ENCODE data around the gene ATXN7.

Gene ATXN7

DNA sequence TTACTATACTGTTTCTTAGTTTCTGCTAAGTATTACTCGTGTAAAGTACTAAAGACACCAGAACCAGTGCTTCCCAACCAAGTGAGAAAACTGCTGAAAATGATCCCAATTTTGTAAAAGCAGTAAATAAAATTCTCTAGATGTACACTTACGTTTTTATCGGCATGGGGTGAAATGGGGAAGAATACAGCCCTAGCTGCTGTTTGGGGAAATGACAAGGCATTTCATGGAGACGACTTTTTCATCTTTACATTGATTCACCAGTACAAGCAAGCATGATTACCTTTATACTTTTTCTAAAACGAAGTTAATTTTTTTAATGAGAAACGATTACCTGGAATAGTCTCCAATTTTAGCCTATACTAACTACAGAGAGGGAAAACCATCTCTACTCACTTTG lies 158.3 kb downstream of the ATXN7 start:
- H3K27ac ChIP-seq = no peak overlapping the region
- TF ChIP-seq, protein P1, sequence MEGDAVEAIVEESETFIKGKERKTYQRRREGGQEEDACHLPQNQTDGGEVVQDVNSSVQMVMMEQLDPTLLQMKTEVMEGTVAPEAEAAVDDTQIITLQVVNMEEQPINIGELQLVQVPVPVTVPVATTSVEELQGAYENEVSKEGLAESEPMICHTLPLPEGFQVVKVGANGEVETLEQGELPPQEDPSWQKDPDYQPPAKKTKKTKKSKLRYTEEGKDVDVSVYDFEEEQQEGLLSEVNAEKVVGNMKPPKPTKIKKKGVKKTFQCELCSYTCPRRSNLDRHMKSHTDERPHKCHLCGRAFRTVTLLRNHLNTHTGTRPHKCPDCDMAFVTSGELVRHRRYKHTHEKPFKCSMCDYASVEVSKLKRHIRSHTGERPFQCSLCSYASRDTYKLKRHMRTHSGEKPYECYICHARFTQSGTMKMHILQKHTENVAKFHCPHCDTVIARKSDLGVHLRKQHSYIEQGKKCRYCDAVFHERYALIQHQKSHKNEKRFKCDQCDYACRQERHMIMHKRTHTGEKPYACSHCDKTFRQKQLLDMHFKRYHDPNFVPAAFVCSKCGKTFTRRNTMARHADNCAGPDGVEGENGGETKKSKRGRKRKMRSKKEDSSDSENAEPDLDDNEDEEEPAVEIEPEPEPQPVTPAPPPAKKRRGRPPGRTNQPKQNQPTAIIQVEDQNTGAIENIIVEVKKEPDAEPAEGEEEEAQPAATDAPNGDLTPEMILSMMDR (IDR thresholded peaks at IDR 0.05) = no peak
- no peak for TF ChIP-seq ZFX (IDR thresholded peaks at IDR 0.05; ENCODE audit: borderline replicate concordance)

DNA sequence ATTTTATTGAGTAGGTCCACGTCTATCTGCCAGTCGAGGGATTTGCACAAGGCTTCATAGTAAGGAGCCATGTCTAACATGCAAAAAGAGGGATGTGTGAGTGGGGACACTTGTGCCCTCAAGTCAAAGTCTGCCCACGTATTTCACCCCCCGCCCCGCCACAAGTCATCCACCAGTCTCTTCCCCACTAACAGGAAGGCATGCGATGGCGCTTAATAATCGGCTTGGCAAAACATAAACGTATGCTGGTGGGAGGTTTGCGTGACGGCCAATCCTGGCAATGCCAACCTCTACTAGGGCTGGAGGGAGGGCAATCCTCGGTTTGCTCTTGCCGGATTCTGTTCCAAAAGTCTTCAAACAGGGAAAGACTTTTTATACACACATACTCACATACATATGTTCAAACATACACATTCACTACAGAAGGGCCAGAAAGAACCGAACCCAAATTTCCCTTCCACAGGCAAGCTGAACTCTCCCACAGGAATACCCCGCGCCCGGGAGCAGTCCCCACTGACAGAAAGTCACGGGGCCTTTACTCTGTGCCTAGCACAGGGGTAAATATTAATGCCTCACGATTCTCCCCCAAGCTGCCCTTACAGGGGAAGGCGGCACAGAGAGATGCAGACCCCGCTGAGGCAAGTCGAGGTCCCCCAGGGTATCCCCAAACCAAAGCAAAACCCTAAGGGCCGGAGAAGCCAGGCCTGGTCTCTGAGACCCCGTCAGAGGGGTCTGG lies 159.0 kb downstream of the ATXN7 start:
- no peak for TF ChIP-seq ZFX (IDR thresholded peaks at IDR 0.05; ENCODE audit: borderline replicate concordance)
- TF ChIP-seq, protein P1 (IDR thresholded peaks at IDR 0.05) = no peak
- H3K27ac ChIP-seq = peak overlapping the region; percentile 60

DNA sequence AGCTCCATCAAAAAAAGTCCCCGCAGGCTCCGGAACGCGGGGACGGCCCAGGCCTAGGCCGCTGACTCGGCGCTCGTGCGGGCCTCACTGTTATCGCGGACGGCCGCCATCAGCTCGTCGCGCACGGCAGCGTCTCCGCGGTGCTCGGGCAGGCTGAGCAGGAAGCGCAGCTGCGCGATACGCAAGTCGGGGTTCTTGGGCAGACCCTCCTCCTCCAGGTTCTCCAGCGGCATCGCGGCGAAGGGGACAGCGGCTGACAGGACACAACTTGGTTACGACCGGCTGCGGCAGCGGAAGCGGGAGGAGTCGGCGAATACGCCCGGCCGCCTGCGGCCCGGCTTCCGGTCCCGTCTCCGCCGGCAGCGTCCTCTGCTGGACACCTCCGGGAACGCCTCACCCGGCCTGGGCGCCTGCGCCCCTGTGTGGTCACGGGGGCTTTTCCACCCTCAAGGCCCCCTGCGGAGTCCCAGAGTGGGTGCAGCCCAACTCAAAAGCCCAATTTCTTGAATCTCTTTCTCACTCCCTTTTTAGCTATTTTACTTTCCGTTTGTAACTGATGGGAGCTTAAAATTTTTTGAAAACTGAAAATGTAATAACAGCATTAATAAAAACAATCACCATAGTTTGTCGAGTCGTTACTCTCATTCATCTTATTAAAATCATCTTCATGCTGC lies 159.7 kb downstream of the ATXN7 start, which contains the start of gene PSMD6:
TSS of gene PSMD6 (minus strand) at position 308 of the 674 bp plus-strand sequence. CDS start at position 233, 75 bp downstream.
- peak within 1 kb of the TSS; percentile 60 for H3K27ac ChIP-seq

DNA sequence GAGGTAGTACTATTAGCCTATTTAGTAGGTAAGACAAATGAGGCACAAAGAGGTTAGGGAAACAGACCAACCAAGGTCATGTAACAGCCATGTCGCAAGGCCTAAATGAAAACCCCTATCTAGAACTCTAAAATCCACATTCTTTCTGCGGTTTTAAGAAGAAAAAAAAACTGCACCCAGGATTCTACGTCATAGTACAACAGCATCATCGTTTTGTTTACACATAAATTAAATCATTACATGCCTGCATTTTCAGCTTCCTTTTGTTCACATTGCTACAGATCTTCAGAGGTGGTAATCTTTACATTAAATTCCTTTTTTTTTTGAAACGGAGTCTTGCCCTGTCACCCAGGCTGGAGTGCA lies 160.2 kb downstream of the ATXN7 start:
- no peak for TF ChIP-seq ZFX (IDR thresholded peaks at IDR 0.05; ENCODE audit: borderline replicate concordance)
- TF ChIP-seq, protein P1 (IDR thresholded peaks at IDR 0.05) = no peak
- H3K27ac ChIP-seq = no peak overlapping the region

More for the DNA sequence above, 159.7 kb downstream of the ATXN7 start, which contains the start of gene PSMD6:
- TF ChIP-seq, protein P1 (IDR thresholded peaks at IDR 0.05) = peak; percentile 99
- 0 out of 2 replicates have a peak, but pooled peaks have one; percentile 27 for TF ChIP-seq ZFX (IDR thresholded peaks at IDR 0.05; ENCODE audit: borderline replicate concordance)

DNA sequence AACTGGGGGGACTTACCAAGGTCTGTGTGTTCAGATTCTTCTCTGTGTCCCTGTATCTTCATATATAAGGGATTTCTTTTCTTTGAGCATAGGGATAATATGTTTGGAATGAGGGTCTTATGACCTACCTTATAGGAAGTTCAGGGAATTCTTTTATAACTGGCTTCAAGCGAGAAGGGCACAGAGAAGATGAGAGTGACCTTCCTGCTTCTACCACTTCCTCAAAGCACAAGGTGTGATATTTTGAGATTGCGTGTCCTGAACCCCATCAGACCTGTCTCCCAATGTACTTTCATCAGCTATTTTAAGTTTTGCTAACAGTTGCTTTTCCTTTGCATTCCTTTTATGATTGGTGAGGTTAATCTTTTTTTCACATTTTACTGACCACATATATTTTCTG lies 162.7 kb downstream of the ATXN7 start:
- TF ChIP-seq, protein P1 (IDR thresholded peaks at IDR 0.05) = no peak
- TF ChIP-seq ZFX (IDR thresholded peaks at IDR 0.05; ENCODE audit: borderline replicate concordance) = no peak
- no peak overlapping the region for H3K27ac ChIP-seq

DNA sequence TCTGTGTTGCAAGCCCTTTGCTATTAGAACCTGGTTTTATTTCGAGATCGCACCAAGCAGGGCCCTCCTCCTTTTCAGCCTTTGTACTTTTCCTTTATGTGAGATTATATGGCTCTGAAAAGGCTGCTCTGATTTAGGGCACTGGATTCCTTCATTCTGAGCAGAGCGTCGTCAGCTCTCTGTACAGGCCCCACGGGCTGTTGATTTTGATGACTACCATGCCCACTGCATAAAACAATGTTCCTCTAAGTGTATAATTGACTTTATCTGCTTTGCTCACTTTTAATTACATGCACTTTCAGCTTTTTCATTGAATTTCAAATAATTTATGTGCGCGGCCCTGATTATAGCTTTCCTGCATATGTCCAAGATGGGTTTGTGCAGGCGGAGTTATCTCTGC lies 164.0 kb downstream of the ATXN7 start:
- TF ChIP-seq, protein P1 (IDR thresholded peaks at IDR 0.05) = no peak
- no peak for TF ChIP-seq ZFX (IDR thresholded peaks at IDR 0.05; ENCODE audit: borderline replicate concordance)
- H3K27ac ChIP-seq = no peak overlapping the region

DNA sequence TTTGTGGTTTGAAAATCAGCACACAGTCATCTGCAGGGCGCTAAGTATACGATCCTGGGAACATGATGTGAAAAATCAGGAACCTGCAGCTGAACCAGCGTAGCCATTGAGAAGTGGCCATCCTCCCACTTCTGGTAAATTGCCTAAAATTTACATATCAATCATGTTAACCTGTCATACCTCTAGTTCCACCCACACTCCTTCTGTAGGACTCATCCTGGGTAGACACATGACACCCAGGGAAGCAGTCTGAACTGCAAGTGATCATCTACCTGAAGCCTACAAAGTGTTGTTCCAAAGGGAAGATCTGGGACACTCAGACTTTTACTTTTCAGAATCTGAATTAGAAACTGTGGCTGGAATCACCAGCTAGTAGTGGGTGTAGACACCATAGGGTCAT lies 165.1 kb downstream of the ATXN7 start:
- H3K27ac ChIP-seq = no peak overlapping the region
- TF ChIP-seq, protein P1 (IDR thresholded peaks at IDR 0.05) = no peak
- TF ChIP-seq ZFX (IDR thresholded peaks at IDR 0.05; ENCODE audit: borderline replicate concordance) = no peak

All from 22Rv1 (cell line).